ENCODE measurements around the gene SPACDR.

Gene SPACDR

GRCh38 chr7:100496509-100496908 lies 32.4 kb upstream of the SPACDR start:
- TF ChIP-seq CTCF (IDR thresholded peaks at IDR 0.05; ENCODE audit: borderline replicate concordance, insufficient read depth, low read depth, low read length): no peak
- H3K4me3 ChIP-seq (ENCODE audit: low read depth, low read length): no peak overlapping the region

GRCh38 chr7:100493476-100494264 lies 29.6 kb upstream of the SPACDR start:
- TF ChIP-seq CTCF (IDR thresholded peaks at IDR 0.05; ENCODE audit: borderline replicate concordance, insufficient read depth, low read depth, low read length): peak; percentile 26; the same call in 1 of the 2 replicates
- H3K4me3 ChIP-seq (ENCODE audit: low read depth, low read length): peak overlapping the region; percentile 48

- TF ChIP-seq CTCF (IDR thresholded peaks at IDR 0.05; ENCODE audit: borderline replicate concordance, insufficient read depth, low read depth, low read length): no peak
- peak overlapping the region; percentile 48 for H3K4me3 ChIP-seq (ENCODE audit: low read depth, low read length)
Measured at GRCh38 chr7:100492738-100493475, 28.8 kb upstream of the SPACDR start.

- no peak for TF ChIP-seq CTCF (IDR thresholded peaks at IDR 0.05; ENCODE audit: borderline replicate concordance, insufficient read depth, low read depth, low read length)
- H3K4me3 ChIP-seq (ENCODE audit: low read depth, low read length): no peak overlapping the region
Measured at GRCh38 chr7:100491192-100491578, 27.1 kb upstream of the SPACDR start.

- no peak overlapping the region for H3K4me3 ChIP-seq (ENCODE audit: low read depth, low read length)
- no peak for TF ChIP-seq CTCF (IDR thresholded peaks at IDR 0.05; ENCODE audit: borderline replicate concordance, insufficient read depth, low read depth, low read length)
Measured at GRCh38 chr7:100490483-100491191, 26.6 kb upstream of the SPACDR start.

- no peak overlapping the region for H3K4me3 ChIP-seq (ENCODE audit: low read depth, low read length)
- no peak for TF ChIP-seq CTCF (IDR thresholded peaks at IDR 0.05; ENCODE audit: borderline replicate concordance, insufficient read depth, low read depth, low read length)
Measured at GRCh38 chr7:100489824-100490223, 25.8 kb upstream of the SPACDR start.
